Activated CD4-positive, CD25-positive, alpha-beta regulatory T cell treated with anti-CD3 and anti-CD28 coated beads, Interleukin-2, amount 50 U/mL, for 24 hours (primary cell): ENCODE measurements around the gene RIPOR1.

Experiments
- ATAC-seq, 2 donors: fragments of 150-1000 bp; cut with Tn5 transposase; one replicate each; pipeline ENCODE4 v1.10.0; 2021; ENCODE audit warnings: mild to moderate bottlenecking in 1 of 2, moderate library complexity in 1 of 2

The RIPOR1 gene

DNA sequence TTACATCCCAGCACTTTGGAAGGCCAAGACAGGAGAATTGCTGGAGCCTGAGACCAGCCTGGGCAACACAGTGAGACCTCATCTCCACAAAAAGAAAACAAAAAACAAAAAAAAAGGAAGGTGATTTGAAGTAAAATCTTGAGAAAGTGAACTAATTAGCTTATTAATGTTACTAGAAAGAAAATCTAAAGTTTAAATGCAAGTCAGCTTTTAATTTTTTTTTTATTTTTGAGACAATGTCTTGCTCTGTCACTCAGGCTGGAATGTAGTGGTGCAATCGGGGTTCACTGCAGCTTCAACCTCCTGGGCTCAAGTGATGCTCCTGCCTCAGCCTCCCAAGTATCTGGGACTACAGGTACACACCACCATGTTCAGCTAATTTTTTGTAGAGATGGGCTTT lies 30.2 kb downstream of the RIPOR1 start:
- ATAC-seq = no peak

DNA sequence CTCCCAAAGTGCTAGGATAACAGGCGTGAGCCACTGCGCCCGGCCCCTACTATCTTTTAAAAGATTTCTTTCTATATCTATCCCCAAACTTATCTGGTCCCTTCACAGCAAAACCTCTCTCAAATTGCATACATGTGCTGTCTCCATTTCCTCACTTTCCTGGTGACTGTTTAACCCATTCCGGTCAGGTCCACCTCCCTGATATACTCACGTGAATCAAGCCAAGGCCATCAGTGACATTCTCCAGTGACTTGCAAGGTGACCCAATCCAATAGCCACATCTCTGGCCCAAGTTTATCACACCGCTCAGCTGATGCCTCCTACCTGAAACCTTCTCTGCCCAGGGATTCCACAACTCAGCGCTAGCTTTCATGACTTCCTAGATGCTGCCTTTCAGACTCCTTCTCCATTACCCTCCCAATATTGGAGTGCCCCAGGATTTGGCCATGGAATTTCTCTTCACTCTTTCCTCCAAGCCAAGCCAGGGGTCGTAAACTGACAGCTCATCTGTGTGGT lies 32.3 kb downstream of the RIPOR1 start:
- ATAC-seq = no peak

DNA sequence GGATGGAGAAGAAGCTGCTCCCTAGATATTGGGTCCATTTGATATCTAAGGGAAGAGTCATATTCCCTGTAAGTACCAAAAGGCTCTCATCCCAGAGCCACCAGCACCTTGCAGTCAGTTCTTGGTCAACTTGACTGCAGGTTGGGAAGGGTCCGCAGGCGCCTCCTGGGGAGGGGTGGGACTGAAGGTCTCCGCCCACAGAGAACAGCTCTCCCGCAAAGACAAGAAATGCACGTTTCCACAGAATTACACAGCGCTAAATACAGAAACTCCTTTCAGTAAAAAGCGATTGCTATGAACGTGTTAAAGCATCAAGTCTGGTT lies 32.8 kb downstream of the RIPOR1 start:
- ATAC-seq = no peak

DNA sequence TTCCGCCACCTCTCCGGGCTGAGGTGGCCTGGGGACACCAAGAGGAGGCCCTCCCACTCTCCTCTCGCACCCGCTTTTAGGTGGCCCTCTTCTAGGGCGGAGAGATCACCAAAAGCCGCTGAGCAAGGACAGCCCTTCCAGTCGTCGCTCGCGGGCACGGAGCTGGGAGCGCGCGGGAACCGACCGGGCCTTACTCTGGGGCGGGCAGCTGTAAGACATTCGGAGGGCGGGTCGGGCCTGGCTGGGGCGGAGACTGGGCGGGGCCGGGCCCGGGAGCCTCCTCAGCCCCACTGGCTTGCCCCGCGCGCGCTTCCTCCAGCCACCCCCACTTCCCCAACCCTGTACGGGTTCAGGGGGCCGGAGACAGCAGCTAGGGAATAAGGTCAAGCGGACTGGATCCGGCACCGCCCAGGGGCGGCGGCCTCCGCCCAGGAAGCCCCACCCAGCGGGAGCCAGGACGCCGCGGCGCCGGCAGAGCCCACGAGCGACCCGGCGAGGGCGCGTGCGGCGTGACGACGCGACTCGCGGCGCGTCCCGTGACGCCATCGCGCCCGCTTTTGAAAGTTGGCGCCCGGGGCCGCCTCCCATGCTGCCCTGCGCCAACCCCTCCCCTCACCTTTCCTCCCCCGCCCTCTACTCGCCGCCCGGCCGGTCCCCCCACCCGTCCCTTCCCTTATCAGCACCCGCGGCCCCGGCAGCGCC lies 33.3 kb downstream of the RIPOR1 start:
- peak; percentile 85 to 87 for ATAC-seq

DNA sequence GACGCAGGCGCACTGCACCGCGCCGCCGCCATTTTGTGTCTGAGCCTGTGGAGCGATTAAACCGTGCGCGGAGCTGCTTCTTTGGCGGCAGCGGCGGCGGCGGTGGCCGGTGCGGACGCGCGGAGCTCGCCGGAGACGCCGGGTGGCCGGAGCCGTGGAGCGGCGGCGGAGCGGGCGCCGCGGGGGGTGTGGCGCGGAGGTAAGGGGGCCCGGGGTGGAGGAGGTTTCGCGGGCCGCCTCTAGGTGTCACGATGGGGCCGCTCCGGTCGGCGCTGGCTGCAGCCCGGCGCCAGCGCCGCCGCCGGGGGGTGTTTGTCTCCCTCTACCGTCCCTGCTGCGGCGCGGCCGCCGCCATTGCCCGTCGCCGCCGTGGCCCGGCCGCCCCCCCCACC lies 33.9 kb downstream of the RIPOR1 start, which contains the start of gene CTCF:
CTCF (plus strand) TSS at position 1 of the 392 bp plus-strand sequence. CDS start 48,307 bp downstream, outside the sequence.
- peak; percentile 51 to 60 for ATAC-seq

DNA sequence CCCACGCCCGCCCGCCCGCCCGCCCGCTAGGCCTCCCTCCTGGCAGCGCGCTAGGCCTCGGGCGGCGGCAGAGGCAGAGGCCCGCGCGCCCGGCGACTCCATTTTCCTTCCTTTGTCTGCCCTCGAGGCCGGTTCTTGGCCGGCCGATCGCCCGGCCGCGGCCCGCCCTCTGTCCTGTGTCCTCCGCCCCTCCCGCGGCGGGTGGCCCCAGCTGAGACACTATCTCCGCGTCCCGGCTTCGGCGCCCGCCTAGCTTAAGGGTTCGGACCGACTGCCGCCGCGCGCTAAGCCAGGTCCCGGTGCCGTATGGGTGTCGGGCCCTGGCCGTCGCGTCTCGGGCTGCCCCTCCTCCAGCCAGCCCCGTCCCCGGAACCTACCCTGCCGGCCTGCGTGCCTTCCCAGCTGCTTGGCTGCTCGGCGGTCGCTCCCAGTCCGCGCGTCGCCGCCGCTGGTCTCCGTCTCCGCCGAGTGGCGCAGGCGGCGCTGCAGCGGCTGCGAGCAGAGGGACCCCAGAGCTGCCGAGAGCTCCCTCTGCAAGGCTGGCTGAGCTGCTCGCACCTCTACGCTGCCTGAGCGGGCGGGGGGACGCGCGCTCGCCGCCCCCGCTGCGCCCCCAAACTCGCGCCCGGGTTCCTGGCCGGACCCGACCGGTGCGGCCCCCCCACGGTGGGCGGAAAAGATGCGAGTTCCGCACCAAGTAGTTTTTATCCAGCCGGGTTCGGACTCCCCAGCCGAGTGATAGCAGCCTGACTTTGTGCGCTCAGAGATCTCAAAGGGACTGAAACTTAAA lies 34.5 kb downstream of the RIPOR1 start:
- ATAC-seq = peak; percentile 3 to 4

DNA sequence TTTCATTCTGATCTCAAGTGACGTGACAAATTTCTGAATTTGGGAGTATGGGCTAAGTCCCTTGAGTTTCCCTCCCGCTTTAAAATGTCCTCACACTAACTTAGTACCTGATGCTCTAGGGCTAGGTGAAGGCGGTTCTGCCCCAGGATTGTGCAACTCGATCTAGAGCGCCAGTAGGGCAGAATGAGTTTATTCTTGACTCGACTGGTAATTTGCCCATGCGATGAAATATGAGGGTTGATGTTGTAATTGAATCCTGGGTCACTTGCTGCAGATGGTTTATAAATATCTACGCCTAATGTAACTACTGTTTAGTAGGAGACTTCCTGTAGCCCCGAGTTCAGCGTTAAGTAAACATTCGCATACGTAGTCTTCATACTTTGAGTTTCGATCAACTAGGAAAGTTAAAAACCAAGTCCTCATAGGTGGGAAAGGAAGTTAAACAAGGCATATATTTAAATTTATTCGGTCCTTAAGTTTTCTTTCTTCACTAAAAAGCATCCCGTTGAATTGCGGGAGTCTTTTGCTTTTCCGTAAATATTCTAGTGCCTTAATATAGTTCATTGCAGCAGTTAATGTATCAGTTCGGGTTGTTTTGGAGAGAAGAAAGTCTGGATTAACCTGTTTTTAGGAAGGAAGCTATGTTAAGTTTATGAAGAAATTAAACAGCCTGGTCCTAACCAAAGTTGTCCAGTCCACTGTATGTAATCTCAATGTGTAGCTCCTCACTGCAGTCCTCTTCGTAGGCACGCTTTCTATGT lies 35.3 kb downstream of the RIPOR1 start:
- ATAC-seq = no peak

DNA sequence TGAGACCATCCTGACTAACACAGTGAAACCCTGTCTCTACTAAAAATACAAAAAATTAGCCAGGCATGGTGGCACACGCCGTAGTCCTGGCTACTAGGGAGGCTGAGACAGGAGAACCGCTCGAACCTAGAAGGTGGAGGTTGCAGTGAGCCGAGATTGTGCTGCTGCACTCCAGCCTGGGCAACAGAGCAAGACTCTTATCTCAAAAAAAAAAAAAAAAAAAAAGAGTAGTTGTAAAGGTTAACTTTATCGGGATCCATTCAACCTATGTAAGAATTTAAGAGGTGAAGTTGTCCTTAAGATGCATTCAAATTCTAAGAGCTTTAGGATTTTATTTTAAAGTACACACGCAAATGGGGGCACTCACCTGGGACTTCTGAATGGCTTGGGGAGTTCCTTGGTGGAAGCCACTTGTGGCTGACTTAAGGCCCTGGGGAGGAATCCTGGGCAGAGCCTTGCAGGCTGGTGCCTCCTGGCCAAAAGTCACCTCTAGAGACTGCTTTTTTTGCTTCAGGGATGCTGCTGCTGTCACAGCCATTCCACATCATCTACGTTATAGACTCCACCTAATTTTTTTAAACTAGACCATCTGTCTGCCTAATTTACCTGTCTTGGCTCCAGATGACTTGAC lies 37.0 kb downstream of the RIPOR1 start:
- no peak for ATAC-seq

DNA sequence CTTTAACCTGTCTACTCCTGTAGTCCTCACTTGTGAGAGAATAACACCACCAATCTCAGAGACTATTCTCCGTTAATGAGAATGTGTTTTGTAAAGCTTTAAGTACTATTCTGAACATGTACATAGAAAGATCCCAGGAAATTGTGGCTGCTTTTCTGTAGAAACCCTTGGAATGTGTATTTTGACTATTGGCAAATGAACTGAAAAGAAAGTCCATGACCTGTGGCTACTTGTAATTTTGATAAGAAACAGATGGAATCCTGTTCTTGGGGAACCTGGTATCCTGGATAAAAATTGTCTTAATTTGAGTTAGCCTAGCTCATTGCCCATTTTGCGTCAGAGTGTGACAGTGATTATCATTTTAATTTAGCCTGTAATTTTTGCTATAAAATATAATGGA lies 42.8 kb downstream of the RIPOR1 start:
- no peak for ATAC-seq

DNA sequence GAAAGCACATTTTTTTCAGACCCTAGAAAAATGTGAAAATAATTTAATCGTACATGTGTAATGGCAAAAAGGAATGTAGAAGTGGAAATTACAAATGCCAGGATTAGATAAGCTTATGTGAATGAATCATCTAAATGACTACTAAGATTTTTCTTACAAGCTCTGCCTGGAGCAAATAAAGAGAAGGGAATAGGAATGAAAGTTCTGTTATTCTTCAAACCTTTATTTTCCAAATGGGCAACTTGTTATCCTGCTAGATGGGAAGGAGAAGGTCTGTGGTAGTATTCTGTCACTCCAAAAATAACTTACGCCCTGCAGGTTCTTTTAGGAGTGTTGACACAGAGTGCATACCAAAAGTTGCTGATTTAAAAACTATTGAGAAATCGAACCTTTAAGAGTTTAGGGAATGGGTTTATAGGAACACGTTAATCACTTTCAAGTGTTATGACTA lies 43.4 kb downstream of the RIPOR1 start:
- no peak for ATAC-seq

DNA sequence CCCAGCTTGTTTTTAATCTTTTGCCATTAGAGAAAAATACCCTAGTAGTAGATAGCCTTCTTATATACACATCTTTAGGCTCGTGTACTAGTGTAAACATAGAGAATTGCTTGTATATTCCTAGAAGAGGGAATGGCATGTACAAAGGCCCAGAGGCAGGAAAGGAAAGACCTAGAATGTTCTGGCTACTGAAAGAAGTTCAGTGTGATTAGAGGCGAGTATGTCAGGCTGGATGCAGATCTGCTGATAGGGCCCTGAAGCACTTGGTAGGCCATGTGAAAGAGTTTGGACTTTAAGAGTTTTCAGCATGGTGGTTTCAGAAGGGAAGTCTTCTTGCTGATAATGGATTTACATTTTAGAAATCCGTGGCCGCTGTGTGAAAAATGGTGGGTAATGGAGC lies 51.1 kb downstream of the RIPOR1 start:
- ATAC-seq = no peak

DNA sequence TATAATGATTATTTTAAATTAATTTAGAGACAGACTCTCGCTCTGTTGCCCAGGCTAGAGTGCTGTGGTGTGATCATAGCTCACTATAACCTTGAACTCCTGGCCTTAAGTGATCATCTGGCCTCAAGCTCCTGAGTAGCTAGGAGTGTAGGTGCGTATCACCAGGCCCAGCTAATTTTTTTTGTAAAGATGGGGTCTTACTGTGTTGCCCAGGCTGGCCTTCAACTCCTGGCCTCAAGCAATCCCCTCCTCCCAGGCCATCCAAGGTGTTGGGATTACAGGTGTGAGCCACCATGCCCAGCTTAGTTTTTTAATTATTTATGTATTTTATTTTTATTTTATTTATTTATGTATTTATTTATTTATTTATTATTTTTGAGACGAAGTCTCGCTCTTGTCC lies 51.6 kb downstream of the RIPOR1 start:
- ATAC-seq = no peak

DNA sequence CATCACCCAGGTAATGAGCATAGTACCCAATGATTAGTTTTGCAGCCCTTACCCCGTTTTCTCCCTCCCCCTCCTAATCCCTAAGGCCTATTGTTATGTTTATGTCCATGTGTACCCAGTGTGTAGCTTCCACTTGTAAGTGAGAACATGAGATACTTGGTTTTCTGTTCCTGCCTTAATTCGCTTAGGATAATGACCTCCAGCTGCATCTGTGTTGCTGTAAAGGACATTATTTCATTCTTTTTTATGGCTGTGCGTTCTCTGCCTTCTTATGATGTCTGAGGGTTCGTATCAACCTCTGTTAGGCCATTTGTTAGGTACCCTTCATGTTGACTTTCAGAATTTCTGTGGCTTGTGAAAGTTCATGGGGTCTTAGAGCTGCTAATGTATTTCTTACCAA lies 64.7 kb downstream of the RIPOR1 start:
- no peak for ATAC-seq

DNA sequence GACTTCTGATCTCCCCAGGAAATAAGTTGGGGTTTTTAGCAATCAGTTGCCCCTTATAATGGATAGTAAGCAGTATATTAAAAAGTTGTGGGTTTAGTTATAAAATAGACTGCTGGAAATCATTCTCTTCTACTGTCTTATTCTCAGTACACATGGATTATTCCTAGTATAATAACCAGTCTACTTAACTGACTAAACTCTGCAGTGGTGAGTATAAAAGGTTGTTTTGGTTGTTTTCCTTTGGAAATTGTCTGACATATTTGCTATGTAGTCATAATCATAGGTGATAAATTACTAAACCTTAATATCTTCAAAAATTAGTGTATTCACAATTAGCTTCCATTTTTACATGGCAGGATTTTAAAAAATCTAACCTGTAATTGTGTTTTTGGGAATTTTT lies 65.1 kb downstream of the RIPOR1 start:
- peak in 1 of 2 donors; percentile 55 for ATAC-seq

DNA sequence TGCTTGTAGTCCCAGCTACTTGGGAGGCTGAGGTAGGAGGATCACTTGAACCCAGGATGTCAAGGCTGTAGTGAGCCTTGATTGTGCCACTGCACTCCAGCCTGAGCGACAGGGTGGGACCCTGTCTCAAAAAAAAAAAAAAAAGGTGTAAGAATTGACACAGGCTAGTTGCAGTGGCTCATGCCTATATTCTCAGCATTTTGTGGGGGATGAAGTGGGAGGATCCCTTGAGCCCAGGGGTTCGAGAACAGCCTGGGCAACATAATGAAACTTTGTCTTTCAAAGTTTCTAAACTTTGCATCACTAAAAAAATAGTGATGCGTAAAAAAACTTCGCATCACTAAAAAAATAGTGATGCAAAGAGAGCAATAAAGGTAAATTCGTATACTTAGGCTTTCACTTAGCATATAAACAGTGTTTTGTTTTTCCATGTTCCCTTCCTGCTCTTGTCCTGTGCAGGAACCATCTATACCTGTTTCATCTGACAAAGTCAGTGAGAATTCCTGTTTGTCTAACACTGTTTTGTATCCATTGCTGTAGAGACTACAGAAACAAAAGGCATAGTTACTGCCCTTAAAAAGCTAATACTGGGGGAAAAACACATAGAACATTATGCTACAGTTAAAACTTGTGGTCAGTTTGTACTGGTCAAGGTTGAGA lies 65.8 kb downstream of the RIPOR1 start:
- ATAC-seq = no peak

DNA sequence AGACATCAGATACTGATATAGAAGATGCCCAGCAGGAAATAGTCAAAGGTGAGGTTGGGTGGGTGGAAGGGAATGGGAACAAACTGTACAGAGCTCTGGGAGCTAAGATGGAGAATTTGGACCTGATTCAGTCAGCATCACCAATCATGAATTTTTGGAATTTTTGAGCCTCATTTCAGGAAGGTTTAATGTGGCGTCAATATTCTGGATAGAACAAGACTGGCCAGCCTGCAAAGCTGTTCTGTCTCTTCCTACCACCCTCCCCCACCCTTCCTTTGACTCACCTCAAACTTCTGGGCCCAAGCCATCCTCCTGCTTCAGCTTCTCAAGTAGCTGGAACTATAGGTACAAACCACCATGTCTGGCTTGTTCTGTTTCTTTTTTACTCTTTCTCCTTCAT lies 66.3 kb downstream of the RIPOR1 start:
- no peak for ATAC-seq
